ENCODE results near the gene ZSCAN16. TPM values are rescaled to one million over a fixed set of nuclear protein-coding genes. Genes with fewer than 3 reads are reported as not detected.
A peak's percentile ranks its signal among the peaks of the same experiment; 100 is the strongest.

Gene ZSCAN16
- total and polyA plus RNA-seq, 2 of the 13 experiments (the other 11 are each of a cell fraction or from before 2014, with no cell fraction given), result 5.7 to 12.7 TPM

GRCh38 chr6:28161410-28162079 lies 37.1 kb downstream of the ZSCAN16 start (continued):
- TF ChIP-seq ZC3H13 (CRISPR knock-in tag; IDR thresholded peaks at IDR 0.05), result no peak
- TF ChIP-seq SRSF1 (optimal IDR thresholded peaks at IDR 0.05; ENCODE audit: low read depth, low read length), result peak; percentile 77
- peak; percentile 59 for TF ChIP-seq AGO1 (IDR thresholded peaks at IDR 0.05; ENCODE audit: low read depth, low read length, poor library complexity, severe bottlenecking)
- TF ChIP-seq U2AF1 (optimal IDR thresholded peaks at IDR 0.05; ENCODE audit: low read depth, low read length), result peak; percentile 42
- TF ChIP-seq KLF9 (CRISPR knock-in tag; IDR thresholded peaks at IDR 0.05; ENCODE audit: low read depth), result 0 out of 2 replicates have a peak, but pooled peaks have one; percentile 48
- peak; percentile 95 for TF ChIP-seq PHF8 (CRISPR knock-in tag; IDR thresholded peaks at IDR 0.05)
- TF ChIP-seq, protein P1, sequence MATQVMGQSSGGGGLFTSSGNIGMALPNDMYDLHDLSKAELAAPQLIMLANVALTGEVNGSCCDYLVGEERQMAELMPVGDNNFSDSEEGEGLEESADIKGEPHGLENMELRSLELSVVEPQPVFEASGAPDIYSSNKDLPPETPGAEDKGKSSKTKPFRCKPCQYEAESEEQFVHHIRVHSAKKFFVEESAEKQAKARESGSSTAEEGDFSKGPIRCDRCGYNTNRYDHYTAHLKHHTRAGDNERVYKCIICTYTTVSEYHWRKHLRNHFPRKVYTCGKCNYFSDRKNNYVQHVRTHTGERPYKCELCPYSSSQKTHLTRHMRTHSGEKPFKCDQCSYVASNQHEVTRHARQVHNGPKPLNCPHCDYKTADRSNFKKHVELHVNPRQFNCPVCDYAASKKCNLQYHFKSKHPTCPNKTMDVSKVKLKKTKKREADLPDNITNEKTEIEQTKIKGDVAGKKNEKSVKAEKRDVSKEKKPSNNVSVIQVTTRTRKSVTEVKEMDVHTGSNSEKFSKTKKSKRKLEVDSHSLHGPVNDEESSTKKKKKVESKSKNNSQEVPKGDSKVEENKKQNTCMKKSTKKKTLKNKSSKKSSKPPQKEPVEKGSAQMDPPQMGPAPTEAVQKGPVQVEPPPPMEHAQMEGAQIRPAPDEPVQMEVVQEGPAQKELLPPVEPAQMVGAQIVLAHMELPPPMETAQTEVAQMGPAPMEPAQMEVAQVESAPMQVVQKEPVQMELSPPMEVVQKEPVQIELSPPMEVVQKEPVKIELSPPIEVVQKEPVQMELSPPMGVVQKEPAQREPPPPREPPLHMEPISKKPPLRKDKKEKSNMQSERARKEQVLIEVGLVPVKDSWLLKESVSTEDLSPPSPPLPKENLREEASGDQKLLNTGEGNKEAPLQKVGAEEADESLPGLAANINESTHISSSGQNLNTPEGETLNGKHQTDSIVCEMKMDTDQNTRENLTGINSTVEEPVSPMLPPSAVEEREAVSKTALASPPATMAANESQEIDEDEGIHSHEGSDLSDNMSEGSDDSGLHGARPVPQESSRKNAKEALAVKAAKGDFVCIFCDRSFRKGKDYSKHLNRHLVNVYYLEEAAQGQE (IDR thresholded peaks at IDR 0.05; ENCODE audit: borderline replicate concordance in 1 of 2, low read depth in 1 of 2, low read length in 2 of 2), result no peak
- no peak for TF ChIP-seq NFYC (CRISPR knock-in tag; IDR thresholded peaks at IDR 0.05)
- no peak for TF ChIP-seq ATF2 (CRISPR knock-in tag; IDR thresholded peaks at IDR 0.05)
- TF ChIP-seq PHF20 (CRISPR knock-in tag; IDR thresholded peaks at IDR 0.05), result peak; percentile 91
- 0 out of 2 replicates have a peak, but pooled peaks have one; percentile 0 for TF ChIP-seq HOXD1 (CRISPR knock-in tag; IDR thresholded peaks at IDR 0.05)
- TF ChIP-seq ZNF235 (CRISPR knock-in tag; IDR thresholded peaks at IDR 0.05; ENCODE audit: borderline replicate concordance), result 0 out of 2 replicates have a peak, but pooled peaks have one; percentile 37
- no peak for TF ChIP-seq ZNF512B (CRISPR knock-in tag; IDR thresholded peaks at IDR 0.05; ENCODE audit: borderline replicate concordance)
- peak; percentile 55; the same call in 1 of the 2 replicates for TF ChIP-seq TFDP1 (CRISPR knock-in tag; IDR thresholded peaks at IDR 0.05; ENCODE audit: borderline replicate concordance)
- peak; percentile 48; the same call in 1 of the 2 replicates for TF ChIP-seq DRAP1 (CRISPR knock-in tag; IDR thresholded peaks at IDR 0.05)
- TF ChIP-seq ZNF710 (CRISPR knock-in tag; IDR thresholded peaks at IDR 0.05; ENCODE audit: borderline replicate concordance), result 0 out of 2 replicates have a peak, but pooled peaks have one; percentile 53
